ENCODE data around the gene ISM1.
"Not testable (repeated sequence)": the region's sequence is repeated elsewhere in the genome, so short reads cannot be mapped to it uniquely, and the experiment has no call there.

The ISM1 gene

GRCh38 chr20:13221313-13221672 is 219 bp downstream of the ISM1 start:
- in situ Hi-C loops (cut with MboI; ENCODE audit: low sequenced_read_pairs), result no loop called here

GRCh38 chr20:13221673-13222318 is 722 bp downstream of the ISM1 start:
- in situ Hi-C loops (cut with MboI; ENCODE audit: low sequenced_read_pairs), result no loop called here

- in situ Hi-C loops (cut with MboI; ENCODE audit: low sequenced_read_pairs), result no loop called here
Observed at GRCh38 chr20:13222319-13222716, 1.2 kb downstream of the ISM1 start.

- in situ Hi-C loops (cut with MboI; ENCODE audit: low sequenced_read_pairs), result no loop called here
Observed at GRCh38 chr20:13223736-13224520, 2.9 kb downstream of the ISM1 start.

- in situ Hi-C loops (cut with MboI; ENCODE audit: low sequenced_read_pairs), result no loop called here
Observed at GRCh38 chr20:13226367-13226766, 5.3 kb downstream of the ISM1 start.

- in situ Hi-C loops (cut with MboI; ENCODE audit: low sequenced_read_pairs), result no loop called here
Observed at GRCh38 chr20:13228771-13229170, 7.7 kb downstream of the ISM1 start.

GRCh38 chr20:13229538-13229937 is 8.5 kb downstream of the ISM1 start:
- in situ Hi-C loops (cut with MboI; ENCODE audit: low sequenced_read_pairs), result no loop called here

- in situ Hi-C loops (cut with MboI; ENCODE audit: low sequenced_read_pairs), result no loop called here
Observed at GRCh38 chr20:13231031-13231752, 10.1 kb downstream of the ISM1 start.

- in situ Hi-C loops (cut with MboI; ENCODE audit: low sequenced_read_pairs), result no loop called here
Observed at GRCh38 chr20:13232999-13233398, 11.9 kb downstream of the ISM1 start.

- in situ Hi-C loops (cut with MboI; ENCODE audit: low sequenced_read_pairs), result no loop called here
Observed at GRCh38 chr20:13234961-13235360, 13.9 kb downstream of the ISM1 start.

- in situ Hi-C loops (cut with MboI; ENCODE audit: low sequenced_read_pairs), result not testable (repeated sequence)
Observed at GRCh38 chr20:13236360-13236759, 15.3 kb downstream of the ISM1 start.

- in situ Hi-C loops (cut with MboI; ENCODE audit: low sequenced_read_pairs), result no loop called here
Observed at GRCh38 chr20:13236990-13237720, 16.1 kb downstream of the ISM1 start.

- in situ Hi-C loops (cut with MboI; ENCODE audit: low sequenced_read_pairs), result no loop called here
Observed at GRCh38 chr20:13238001-13238653, 17.1 kb downstream of the ISM1 start.

GRCh38 chr20:13243826-13244376 is 22.8 kb downstream of the ISM1 start:
- in situ Hi-C loops (cut with MboI; ENCODE audit: low sequenced_read_pairs), result no loop called here

GRCh38 chr20:13245250-13245723 is 24.2 kb downstream of the ISM1 start:
- in situ Hi-C loops (cut with MboI; ENCODE audit: low sequenced_read_pairs), result no loop called here

GRCh38 chr20:13249118-13249797 is 28.2 kb downstream of the ISM1 start:
- in situ Hi-C loops (cut with MboI; ENCODE audit: low sequenced_read_pairs), result no loop called here

GRCh38 chr20:13249798-13250170 is 28.7 kb downstream of the ISM1 start:
- in situ Hi-C loops (cut with MboI; ENCODE audit: low sequenced_read_pairs), result no loop called here

- in situ Hi-C loops (cut with MboI; ENCODE audit: low sequenced_read_pairs), result no loop called here
Observed at GRCh38 chr20:13250251-13250650, 29.2 kb downstream of the ISM1 start.

- in situ Hi-C loops (cut with MboI; ENCODE audit: low sequenced_read_pairs), result no loop called here
Observed at GRCh38 chr20:13251106-13251903, 30.2 kb downstream of the ISM1 start.
